IMR-90 (cell line): ENCODE results near the gene PCMTD2. TPM values are rescaled to one million over a fixed set of nuclear protein-coding genes. Genes with fewer than 3 reads are reported as not detected.

ENCODE experiments used
- ATAC-seq: fragments of 200-7000 bp; cut with Tn5 transposase; 2 replicates; pipeline ENCODE4 v1.9.1; 2020; ENCODE audit warnings: low read depth, mild to moderate bottlenecking, moderate library complexity
- BruUV-seq: library from RNA; stranded (reverse); fragments of 400-500 nt; replicated peaks from 2 replicates; lab custom pipeline; 2021; lab: Mats Ljungman, UMichigan
- CTCF ChIA-PET: fragments of 300-600 bp; formaldehyde crosslinking; extraction: SDS; loops from one replicate; lab custom pipeline; 2021; ENCODE audit warnings: antibody characterized with exemption; lab: Yijun Ruan, JAX
- POLR2A ChIA-PET: fragments of 300-600 bp; sonication (Branson Sonifier 250); formaldehyde crosslinking; loops from one replicate; lab custom pipeline; 2022; ENCODE audit warnings: antibody characterized with exemption; ENCODE audit not compliant: unreplicated experiment; lab: Charles Lee
- DNase-seq: peaks from one replicate; pipeline ENCODE4 v3.0.0; 2013
- H2AFZ ChIP-seq: replicated peaks from 2 replicates; pipeline ENCODE3; 2013; ENCODE audit warnings: low read length, mild to moderate bottlenecking; ENCODE audit not compliant: poor library complexity
- H2AK5ac ChIP-seq: 2 replicates; pipeline ENCODE4 v1.6.1; 2013; ENCODE audit warnings: low read depth, low read length, inconsistent platforms
- H2AK9ac ChIP-seq: replicated peaks from 2 replicates; pipeline ENCODE3; 2013; ENCODE audit warnings: mild to moderate bottlenecking, low read depth, low read length, moderate library complexity; ENCODE audit not compliant: poor library complexity
- H2BK120ac ChIP-seq: 2 replicates; pipeline ENCODE4 v1.6.1; 2013; ENCODE audit warnings: low read depth, low read length, inconsistent platforms
- H2BK15ac ChIP-seq: 3 replicates; pipeline ENCODE4 v1.6.1; 2013; ENCODE audit warnings: low read depth, low read length, inconsistent platforms
- H2BK20ac ChIP-seq: 2 replicates; pipeline ENCODE4 v1.6.1; 2013; ENCODE audit warnings: low read depth, mild to moderate bottlenecking, inconsistent platforms, low read length, moderate library complexity
- H2BK5ac ChIP-seq: 2 replicates; pipeline ENCODE4 v1.6.1; 2013; ENCODE audit warnings: mild to moderate bottlenecking, low read depth, low read length, inconsistent platforms; ENCODE audit not compliant: poor library complexity, severe bottlenecking
- H3K14ac ChIP-seq: replicated peaks from 2 replicates; pipeline ENCODE4 v1.6.1; 2013; ENCODE audit warnings: low read depth, low read length, inconsistent platforms
- H3K18ac ChIP-seq: 2 replicates; pipeline ENCODE4 v1.6.1; 2013; ENCODE audit warnings: low read depth, low read length, control low read depth
- H3K23ac ChIP-seq: 2 replicates; pipeline ENCODE4 v1.6.1; 2013; ENCODE audit warnings: low read depth, low read length, inconsistent platforms
- H3K27ac ChIP-seq: 2 replicates; pipeline ENCODE4 v1.5.1; 2013; ENCODE audit warnings: mild to moderate bottlenecking, control low read depth, low read length; ENCODE audit not compliant: insufficient read depth
- H3K27me3 ChIP-seq: 2 replicates; pipeline ENCODE4 v1.6.1; 2013; ENCODE audit warnings: low read length; ENCODE audit not compliant: control insufficient read depth, insufficient read depth
- H3K36me3 ChIP-seq: 2 replicates; pipeline ENCODE4 v1.6.1; 2013; ENCODE audit warnings: low read length, mixed read lengths; ENCODE audit not compliant: control insufficient read depth, insufficient read depth
- H3K4ac ChIP-seq: 2 replicates; pipeline ENCODE4 v1.6.1; 2013; ENCODE audit warnings: low read depth, low read length, inconsistent platforms
- H3K4me1 ChIP-seq: 2 replicates; pipeline ENCODE4 v1.6.1; 2013; ENCODE audit warnings: low read length, mixed read lengths; ENCODE audit not compliant: control insufficient read depth, insufficient read depth
- H3K4me2 ChIP-seq: 2 replicates; pipeline ENCODE4 v1.6.1; 2013; ENCODE audit warnings: low read depth, mild to moderate bottlenecking, control low read depth, low read length, moderate library complexity
- H3K4me3 ChIP-seq: 2 replicates; pipeline ENCODE4 v1.5.1; 2013; ENCODE audit warnings: low read depth, mild to moderate bottlenecking, control low read depth, low read length, moderate library complexity; ENCODE audit not compliant: insufficient read depth
- H3K56ac ChIP-seq: 2 replicates; pipeline ENCODE4 v1.6.1; 2013; ENCODE audit warnings: low read length, inconsistent platforms; ENCODE audit not compliant: insufficient read depth; ENCODE audit errors: extremely low read depth
- H3K79me1 ChIP-seq, 2 experiments: 2 replicates each; pipeline ENCODE4 v1.6.1; 2013; ENCODE audit warnings: low read length in 2 of 2, inconsistent platforms in 1 of 2, low read depth in 1 of 2
- H3K9ac ChIP-seq: 2 replicates; pipeline ENCODE4 v1.6.1; 2013; ENCODE audit warnings: low read depth, low read length, control low read depth
- H3K9me1 ChIP-seq: 2 replicates; pipeline ENCODE4 v1.6.1; 2013; ENCODE audit warnings: low read length, inconsistent platforms; ENCODE audit not compliant: insufficient read depth
- H3K9me3 ChIP-seq: 2 replicates; pipeline ENCODE4 v1.6.1; 2013; ENCODE audit warnings: low read length; ENCODE audit not compliant: control insufficient read depth, insufficient read depth
- H4K20me1 ChIP-seq: 2 replicates; pipeline ENCODE4 v1.6.1; 2013; ENCODE audit warnings: low read length, inconsistent platforms; ENCODE audit not compliant: insufficient read depth
- H4K5ac ChIP-seq: 2 replicates; pipeline ENCODE4 v1.6.1; 2013; ENCODE audit warnings: mild to moderate bottlenecking, low read depth, low read length, control low read depth
- H4K8ac ChIP-seq, 2 experiments: 2 replicates each; pipeline ENCODE4 v1.6.1; 2013; ENCODE audit warnings: low read depth in 2 of 2, low read length in 2 of 2, control low read depth in 1 of 2, inconsistent platforms in 1 of 2
- H4K91ac ChIP-seq: 2 replicates; pipeline ENCODE4 v1.6.1; 2013; ENCODE audit warnings: low read depth, low read length, inconsistent platforms; ENCODE audit not compliant: insufficient read depth
- BHLHE40 ChIP-seq: fragments of 150-350 bp; IDR thresholded peaks from 2 replicates; pipeline ENCODE4 v1.6.1; 2016; ENCODE audit warnings: mild to moderate bottlenecking, low read depth, low read length
- CEBPB ChIP-seq: IDR thresholded peaks from 2 replicates; pipeline ENCODE4 v1.6.1; 2012; ENCODE audit warnings: low read depth, low read length, improper control_type of control experiment
- CHD1 ChIP-seq: IDR thresholded peaks from 2 replicates; pipeline ENCODE4 v1.6.1; 2012; ENCODE audit warnings: low read depth, low read length, improper control_type of control experiment
- FOS ChIP-seq: fragments of 150-350 bp; IDR thresholded peaks from 2 replicates; pipeline ENCODE4 v1.6.1; 2016; ENCODE audit warnings: low read depth, low read length
- MAFK ChIP-seq: IDR thresholded peaks from 2 replicates; pipeline ENCODE4 v1.6.1; 2012; ENCODE audit warnings: low read depth, low read length, improper control_type of control experiment
- MAZ ChIP-seq: IDR thresholded peaks from 2 replicates; pipeline ENCODE4 v1.6.1; 2012; ENCODE audit warnings: low read depth, mild to moderate bottlenecking, low read length, improper control_type of control experiment, moderate library complexity, borderline replicate concordance
- MXI1 ChIP-seq: IDR thresholded peaks from 2 replicates; pipeline ENCODE4 v1.6.1; 2012; ENCODE audit warnings: low read depth, mild to moderate bottlenecking, low read length, moderate library complexity, borderline replicate concordance
- POLR2A ChIP-seq: IDR thresholded peaks from 2 replicates; pipeline ENCODE4 v1.6.1; 2012; ENCODE audit warnings: mild to moderate bottlenecking, low read depth, low read length
- RAD21 ChIP-seq: IDR thresholded peaks from 2 replicates; pipeline ENCODE4 v1.6.1; 2012; ENCODE audit warnings: low read length, improper control_type of control experiment
- RCOR1 ChIP-seq: IDR thresholded peaks from 2 replicates; pipeline ENCODE4 v1.6.1; 2012; ENCODE audit warnings: mild to moderate bottlenecking, low read length, improper control_type of control experiment; ENCODE audit not compliant: insufficient replicate concordance
- RFX5 ChIP-seq: IDR thresholded peaks from 2 replicates; pipeline ENCODE4 v1.8.0; 2012; ENCODE audit warnings: low read depth, mild to moderate bottlenecking, low read length, moderate library complexity
- SMC3 ChIP-seq: fragments of 150-350 bp; IDR thresholded peaks from 2 replicates; pipeline ENCODE4 v1.6.1; 2016; ENCODE audit warnings: low read depth, mild to moderate bottlenecking, antibody characterized with exemption, low read length, moderate library complexity
- WGBS, 2 experiments: methylation state at CpG; one replicate each; pipeline versions ENCODE4 v1.1.5 to v1.1.7; 2013; ENCODE audit warnings: missing lambda C conversion rate in 2 of 2; ENCODE audit not compliant: insufficient read length in 1 of 2; ENCODE audit errors: extremely low coverage in 2 of 2; 5-methylcytosine and 5-hydroxymethylcytosine counted together
- dilution Hi-C: fragments of 300-500 bp; cut with HindIII; formaldehyde crosslinking; loops from one replicate; pipeline ENCODE4 v1.14.3; 2018; ENCODE audit warnings: low sequenced_read_pairs; ENCODE audit not compliant: unreplicated experiment
- in situ Hi-C: fragments of 300-500 bp; cut with MboI; formaldehyde crosslinking; loops from 3 replicates; pipeline ENCODE4 v1.14.3; 2019; ENCODE audit warnings: low sequenced_read_pairs, inconsistent platforms, mixed read lengths
- intact Hi-C: fragments of 100-400 bp; cut with micrococcal nuclease; formaldehyde crosslinking; loops from 2 replicates; pipeline ENCODE4 v1.10.0; 2022
- polyA plus RNA-seq, 3 experiments: library from polyadenylated mRNA; depleted of rRNA; stranded (reverse); fragments of >200 nt; gene quantifications; 2 replicates each; pipeline ENCODE4 v1.2.3, GENCODE V29; 2012; ENCODE audit warnings: low replicate concordance in 1 of 3
- total RNA-seq: library from RNA; depleted of rRNA; stranded (reverse); fragments of >200 nt; gene quantifications from 2 replicates; pipeline ENCODE4 v1.2.3, GENCODE V29; 2012
- TF ChIP-seq, protein P1 (sequence below): fragments of 150-350 bp; IDR thresholded peaks from 2 replicates; pipeline ENCODE4 v1.6.1; 2016; ENCODE audit warnings: low read depth, mild to moderate bottlenecking, low read length, moderate library complexity, borderline replicate concordance

The PCMTD2 gene
- total and polyA plus RNA-seq, 2 of the 4 experiments (the other 2 are of a cell fraction) = 23.6 to 28.3 TPM

DNA sequence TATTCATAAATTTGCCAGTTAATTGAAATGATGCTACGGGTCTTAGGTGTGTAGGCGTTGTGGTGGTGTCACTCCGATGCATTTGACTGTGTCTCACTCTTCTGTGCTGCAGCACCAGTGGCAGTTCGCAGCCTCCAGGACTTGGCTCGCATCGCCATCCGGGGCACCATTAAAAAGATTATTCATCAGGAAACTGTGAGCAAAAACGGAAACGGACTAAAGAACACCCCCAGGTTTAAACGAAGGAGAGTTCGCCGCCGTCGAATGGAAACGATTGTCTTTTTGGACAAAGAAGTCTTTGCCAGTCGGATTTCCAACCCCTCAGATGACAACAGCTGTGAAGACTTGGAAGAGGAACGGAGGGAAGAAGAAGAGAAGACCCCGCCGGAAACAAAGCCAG, 17.6 kb downstream of the PCMTD2 start:
- CTCF ChIA-PET = no interaction called here
- Histone ChIP-seq H3K9me3 (no peaks in the 10 kb centered on the region), H3K27ac (no peak overlapping the region), H2BK5ac (no peak overlapping the region), H2BK15ac (no peak overlapping the region), H3K23ac (no peak overlapping the region), H3K4me1 (no peaks in the 10 kb centered on the region), H3K36me3 (peaks cover 13% of the 10 kb centered on the region), H2BK120ac (no peak overlapping the region), H3K14ac (no peak overlapping the region), H3K79me1 (peaks cover 9 to 11% of the 10 kb centered on the region in 2 experiments; a peak in 3 of 4 replicates), H2AK5ac (no peak overlapping the region), H3K4me3 (no peak overlapping the region), H4K20me1 (0 out of 2 replicates have a peak, but pooled peaks cover 9% of the 10 kb centered on the region), H2BK20ac (no peak overlapping the region), H4K91ac (no peak overlapping the region), H3K4me2 (no peak overlapping the region), H3K27me3 (no peaks in the 10 kb centered on the region), H4K5ac (no peak overlapping the region), H3K56ac (no peak overlapping the region), H4K8ac (no peak overlapping the region), H3K18ac (no peak overlapping the region), H3K9me1 (peaks cover 10% of the 10 kb centered on the region), H3K9ac (no peak overlapping the region), H2AFZ (no peak overlapping the region), H2AK9ac (no peak overlapping the region), H3K4ac (no peak overlapping the region)
- DNase-seq (no peak), ATAC-seq (no peak)
- intact Hi-C loops (no loop called here), in situ Hi-C loops (no loop called here), dilution Hi-C loops (no loop called here)
- POLR2A ChIA-PET = no interaction called here
- BruUV-seq = no TSS peak
- WGBS, 2 experiments = 100% methylated on average over 6 of the region's 19 CpGs; no CpG with 5 or more reads in 1 of the 2 experiments
- TF ChIP-seq RAD21 (no peak), CEBPB (no peak), POLR2A (no peak), BHLHE40 (no peak), CHD1 (no peak), RCOR1 (no peak), MAZ (no peak), SMC3 (no peak), MXI1 (no peak), MAFK (no peak), FOS (no peak), RFX5 (no peak)
- TF ChIP-seq, protein P1, sequence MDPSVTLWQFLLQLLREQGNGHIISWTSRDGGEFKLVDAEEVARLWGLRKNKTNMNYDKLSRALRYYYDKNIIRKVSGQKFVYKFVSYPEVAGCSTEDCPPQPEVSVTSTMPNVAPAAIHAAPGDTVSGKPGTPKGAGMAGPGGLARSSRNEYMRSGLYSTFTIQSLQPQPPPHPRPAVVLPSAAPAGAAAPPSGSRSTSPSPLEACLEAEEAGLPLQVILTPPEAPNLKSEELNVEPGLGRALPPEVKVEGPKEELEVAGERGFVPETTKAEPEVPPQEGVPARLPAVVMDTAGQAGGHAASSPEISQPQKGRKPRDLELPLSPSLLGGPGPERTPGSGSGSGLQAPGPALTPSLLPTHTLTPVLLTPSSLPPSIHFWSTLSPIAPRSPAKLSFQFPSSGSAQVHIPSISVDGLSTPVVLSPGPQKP = no peak
